HS-27A (cell line): ENCODE results near the gene AMHR2.
A peak's percentile ranks its signal among the peaks of the same experiment; 100 is the strongest.
"Not testable (repeated sequence)": the region's sequence is repeated elsewhere in the genome, so short reads cannot be mapped to it uniquely, and the experiment has no call there.

ENCODE experiments used
- DNase-seq: peaks from one replicate; pipeline ENCODE4 v3.0.0-alpha.2; 2012; ENCODE audit warnings: low read depth, missing footprints

Gene AMHR2

DNA sequence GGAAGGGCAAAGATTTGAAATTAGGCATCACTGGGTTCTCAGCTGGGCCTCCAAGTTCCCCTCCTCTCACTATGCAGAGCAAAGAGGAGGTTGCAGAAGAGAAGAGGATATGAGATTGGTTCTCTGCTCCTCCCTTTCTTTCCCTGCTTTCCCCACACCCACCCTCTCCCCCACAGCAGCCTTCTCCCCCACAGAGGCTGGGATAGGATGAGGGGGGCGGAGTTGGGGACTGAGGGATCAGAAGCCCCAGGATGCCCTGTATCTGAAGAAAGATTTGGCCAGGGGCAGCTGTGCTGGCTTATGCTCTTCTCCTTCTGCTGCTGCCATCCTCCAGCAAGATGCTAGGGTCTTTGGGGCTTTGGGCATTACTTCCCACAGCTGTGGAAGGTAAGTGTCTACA, at the start of gene AMHR2:
Gene AMHR2, plus strand, starts transcription at position 259 of the 400 bp plus-strand sequence. Its CDS starts 80 bp downstream, at position 339.
- no peak for DNase-seq

DNA sequence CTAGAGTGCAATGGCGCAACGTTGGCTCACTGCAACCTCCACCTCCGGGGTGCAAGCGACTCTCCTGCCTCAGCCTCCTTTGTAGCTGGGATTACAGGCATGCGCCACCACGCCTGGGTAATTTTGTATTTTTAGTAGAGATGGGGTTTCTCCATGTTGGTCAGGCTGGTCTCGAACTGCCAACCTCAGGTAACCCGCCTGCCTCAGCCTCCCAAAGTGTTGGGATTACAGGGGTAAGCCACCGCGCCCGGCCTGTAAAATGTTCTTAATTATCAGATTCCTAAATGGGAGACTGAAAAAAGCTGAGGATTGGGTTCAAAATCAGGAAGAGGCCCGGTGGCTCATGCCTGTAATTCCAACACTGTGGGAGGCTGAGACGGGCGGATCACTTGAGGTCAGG, 49.4 kb upstream of the AMHR2 start:
- DNase-seq, result not testable (repeated sequence)

DNA sequence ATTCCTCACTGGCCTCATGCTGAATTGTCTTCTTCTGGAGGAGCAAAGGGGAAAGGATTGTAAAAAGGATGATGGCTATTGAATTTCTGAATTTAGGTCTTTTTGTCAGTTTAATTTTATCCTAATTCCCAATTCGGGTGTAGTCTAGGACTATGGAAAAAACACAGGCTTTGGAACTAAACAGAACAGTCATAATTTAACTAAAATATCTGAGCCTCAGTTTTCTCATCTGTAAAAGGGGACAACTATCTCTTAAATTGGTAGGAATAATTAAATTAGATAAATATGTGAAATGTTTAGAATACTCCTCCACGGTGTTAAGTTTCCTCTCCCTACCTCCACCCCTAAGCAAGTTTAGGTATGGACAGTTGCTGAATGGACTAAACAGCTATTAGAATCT, 46.9 kb upstream of the AMHR2 start:
- no peak for DNase-seq

DNA sequence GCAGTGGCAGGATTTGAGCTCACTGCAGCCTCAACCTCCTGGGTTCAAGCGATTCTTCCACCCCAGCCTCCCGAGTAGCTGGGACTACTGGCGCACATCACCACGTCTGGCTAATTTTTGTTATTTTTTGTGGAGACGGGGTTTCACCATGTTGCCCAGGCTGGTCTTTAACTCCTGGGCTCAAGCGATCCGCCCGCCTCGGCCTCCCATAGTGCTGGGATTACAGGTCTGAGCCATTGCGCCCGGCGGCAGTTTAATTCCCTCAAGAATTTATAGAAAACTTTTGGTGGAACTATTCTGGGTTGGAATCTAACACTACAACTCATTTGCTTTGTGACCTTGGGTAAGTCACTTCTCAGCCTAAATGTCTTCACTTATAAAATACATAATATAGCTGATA, 45.4 kb upstream of the AMHR2 start:
- DNase-seq, result no peak

GRCh38 chr12:53378724-53379388, 44.8 kb upstream of the AMHR2 start:
- no peak for DNase-seq

- DNase-seq, result peak; percentile 100
These were observed 44.1 kb upstream of the AMHR2 start for GRCh38 chr12:53379389-53380103.

- DNase-seq, result peak; percentile 53
These were observed 43.4 kb upstream of the AMHR2 start, which contains the start of gene SP1 for GRCh38 chr12:53380104-53380793. TSS of gene SP1 (plus strand) at chr12:53380176. CDS start at chr12:53380292, 116 bp downstream.

DNA sequence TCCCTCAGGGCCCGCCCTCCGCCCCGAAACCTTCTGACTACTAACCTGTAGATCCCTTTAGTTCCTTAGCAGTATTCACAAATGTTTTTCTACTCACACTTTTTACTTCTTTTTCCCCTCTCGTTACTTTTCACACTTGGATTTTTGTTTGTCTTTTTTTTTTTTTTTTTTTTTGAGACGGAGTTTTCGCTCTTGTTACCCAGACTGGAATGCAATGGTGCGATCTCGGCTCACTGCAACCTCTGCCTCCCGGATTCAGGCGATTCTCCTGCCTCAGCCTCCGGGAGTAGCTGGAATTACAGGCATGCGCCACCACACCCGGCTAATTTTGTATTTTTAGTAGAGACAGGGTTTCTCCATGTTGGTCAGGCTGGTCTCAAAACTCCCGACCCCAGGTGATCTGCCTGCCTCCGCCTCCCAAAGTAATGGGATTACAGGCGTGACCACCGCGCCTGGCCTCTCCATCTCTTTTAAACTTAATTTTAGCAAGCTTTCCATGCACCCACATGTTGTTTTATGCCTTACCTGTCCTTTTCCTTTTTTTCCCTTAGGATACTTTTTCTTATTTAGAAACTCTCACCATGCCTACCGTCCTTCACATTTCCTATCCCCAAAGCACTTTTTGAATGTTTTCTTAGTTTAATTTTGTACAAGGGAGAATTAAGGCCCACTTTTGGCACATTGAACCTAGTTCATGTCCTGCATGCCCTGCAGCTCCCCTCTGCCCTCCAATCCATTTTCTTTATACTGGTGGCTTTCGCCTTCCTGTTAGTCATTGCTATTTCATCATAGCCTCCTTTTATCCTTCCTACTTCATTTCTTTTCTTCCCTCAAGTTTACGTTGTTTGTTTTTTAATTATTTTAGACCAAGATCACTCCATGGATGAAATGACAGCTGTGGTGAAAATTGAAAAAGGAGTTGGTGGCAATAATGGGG, 42.6 kb upstream of the AMHR2 start:
- no peak for DNase-seq

DNA sequence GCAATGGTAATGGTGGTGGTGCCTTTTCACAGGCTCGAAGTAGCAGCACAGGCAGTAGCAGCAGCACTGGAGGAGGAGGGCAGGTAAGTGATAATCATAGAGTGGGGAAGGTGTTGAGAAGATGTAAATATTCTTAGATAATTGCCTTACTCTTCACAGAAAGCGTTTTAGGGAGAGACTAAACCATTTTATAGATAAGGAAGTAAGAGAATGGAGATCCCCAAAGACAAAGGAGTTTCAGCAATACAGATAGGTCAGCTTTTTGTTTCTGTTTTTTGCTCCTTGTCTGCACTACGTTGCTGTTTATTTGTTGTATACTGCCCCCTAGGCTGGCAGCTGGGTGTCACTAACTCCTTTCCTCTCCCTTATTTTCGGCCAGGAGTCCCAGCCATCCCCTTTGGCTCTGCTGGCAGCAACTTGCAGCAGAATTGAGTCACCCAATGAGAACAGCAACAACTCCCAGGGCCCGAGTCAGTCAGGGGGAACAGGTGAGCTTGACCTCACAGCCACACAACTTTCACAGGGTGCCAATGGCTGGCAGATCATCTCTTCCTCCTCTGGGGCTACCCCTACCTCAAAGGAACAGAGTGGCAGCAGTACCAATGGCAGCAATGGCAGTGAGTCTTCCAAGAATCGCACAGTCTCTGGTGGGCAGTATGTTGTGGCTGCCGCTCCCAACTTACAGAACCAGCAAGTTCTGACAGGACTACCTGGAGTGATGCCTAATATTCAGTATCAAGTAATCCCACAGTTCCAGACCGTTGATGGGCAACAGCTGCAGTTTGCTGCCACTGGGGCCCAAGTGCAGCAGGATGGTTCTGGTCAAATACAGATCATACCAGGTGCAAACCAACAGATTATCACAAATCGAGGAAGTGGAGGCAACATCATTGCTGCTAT, 41.7 kb upstream of the AMHR2 start:
- DNase-seq, result no peak

DNA sequence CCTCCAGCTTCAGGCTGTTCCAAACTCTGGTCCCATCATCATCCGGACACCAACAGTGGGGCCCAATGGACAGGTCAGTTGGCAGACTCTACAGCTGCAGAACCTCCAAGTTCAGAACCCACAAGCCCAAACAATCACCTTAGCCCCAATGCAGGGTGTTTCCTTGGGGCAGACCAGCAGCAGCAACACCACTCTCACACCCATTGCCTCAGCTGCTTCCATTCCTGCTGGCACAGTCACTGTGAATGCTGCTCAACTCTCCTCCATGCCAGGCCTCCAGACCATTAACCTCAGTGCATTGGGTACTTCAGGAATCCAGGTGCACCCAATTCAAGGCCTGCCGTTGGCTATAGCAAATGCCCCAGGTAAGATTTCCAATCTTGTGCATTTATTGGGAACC, 40.4 kb upstream of the AMHR2 start:
- no peak for DNase-seq

- not testable (repeated sequence) for DNase-seq
These were observed 37.3 kb upstream of the AMHR2 start for GRCh38 chr12:53386381-53386780.

GRCh38 chr12:53388932-53389331, 34.7 kb upstream of the AMHR2 start:
- no peak for DNase-seq

- no peak for DNase-seq
These were observed 34.0 kb upstream of the AMHR2 start for GRCh38 chr12:53389702-53390101.

- no peak for DNase-seq
These were observed 31.9 kb upstream of the AMHR2 start for GRCh38 chr12:53391724-53392123.

DNA sequence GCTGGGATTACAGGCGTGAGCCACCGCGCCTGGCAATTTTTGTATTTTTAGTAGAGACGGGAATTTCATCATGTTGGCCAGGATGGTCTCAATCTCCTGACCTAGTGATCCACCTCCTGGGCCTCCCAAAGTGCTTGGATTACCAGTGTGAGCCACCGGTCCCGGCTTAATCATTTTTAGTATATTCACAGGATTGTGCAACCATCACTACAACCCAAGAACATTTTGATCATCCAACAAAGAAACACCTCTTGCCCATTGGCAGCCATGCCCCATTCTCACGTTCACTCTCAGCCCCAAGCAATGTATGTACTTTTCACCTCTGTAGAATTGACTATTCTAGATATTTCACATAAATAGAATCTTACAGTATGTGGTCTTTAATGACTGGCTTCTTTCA, 23.8 kb upstream of the AMHR2 start:
- DNase-seq, result no peak

GRCh38 chr12:53402351-53402750, 21.3 kb upstream of the AMHR2 start:
- not testable (repeated sequence) for DNase-seq

DNA sequence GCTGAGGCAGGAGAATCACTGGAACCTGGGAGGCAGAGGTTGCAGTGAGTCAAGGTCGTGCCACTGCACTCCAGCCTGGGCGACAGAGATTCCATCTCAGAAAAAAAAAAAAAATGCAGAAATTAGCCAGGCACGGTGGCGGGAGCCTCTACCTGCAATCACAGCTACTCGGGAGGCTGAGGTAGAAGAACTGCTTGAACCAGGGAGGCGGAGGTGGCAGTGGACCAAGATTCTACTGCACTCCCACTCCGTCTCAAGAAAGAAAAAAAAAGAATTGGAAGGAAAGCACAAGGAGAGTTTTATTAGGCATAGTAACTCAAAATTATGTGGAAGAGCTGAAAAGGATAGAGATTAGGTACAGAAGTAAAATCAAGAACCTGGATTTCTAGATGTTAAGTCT, 20.8 kb upstream of the AMHR2 start:
- no peak for DNase-seq

DNA sequence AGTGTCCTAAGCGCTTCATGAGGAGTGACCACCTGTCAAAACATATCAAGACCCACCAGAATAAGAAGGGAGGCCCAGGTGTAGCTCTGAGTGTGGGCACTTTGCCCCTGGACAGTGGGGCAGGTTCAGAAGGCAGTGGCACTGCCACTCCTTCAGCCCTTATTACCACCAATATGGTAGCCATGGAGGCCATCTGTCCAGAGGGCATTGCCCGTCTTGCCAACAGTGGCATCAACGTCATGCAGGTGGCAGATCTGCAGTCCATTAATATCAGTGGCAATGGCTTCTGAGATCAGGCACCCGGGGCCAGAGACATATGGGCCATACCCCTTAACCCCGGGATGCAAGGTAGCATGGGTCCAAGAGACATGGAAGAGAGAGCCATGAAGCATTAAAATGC, 12.7 kb upstream of the AMHR2 start:
- no peak for DNase-seq

DNA sequence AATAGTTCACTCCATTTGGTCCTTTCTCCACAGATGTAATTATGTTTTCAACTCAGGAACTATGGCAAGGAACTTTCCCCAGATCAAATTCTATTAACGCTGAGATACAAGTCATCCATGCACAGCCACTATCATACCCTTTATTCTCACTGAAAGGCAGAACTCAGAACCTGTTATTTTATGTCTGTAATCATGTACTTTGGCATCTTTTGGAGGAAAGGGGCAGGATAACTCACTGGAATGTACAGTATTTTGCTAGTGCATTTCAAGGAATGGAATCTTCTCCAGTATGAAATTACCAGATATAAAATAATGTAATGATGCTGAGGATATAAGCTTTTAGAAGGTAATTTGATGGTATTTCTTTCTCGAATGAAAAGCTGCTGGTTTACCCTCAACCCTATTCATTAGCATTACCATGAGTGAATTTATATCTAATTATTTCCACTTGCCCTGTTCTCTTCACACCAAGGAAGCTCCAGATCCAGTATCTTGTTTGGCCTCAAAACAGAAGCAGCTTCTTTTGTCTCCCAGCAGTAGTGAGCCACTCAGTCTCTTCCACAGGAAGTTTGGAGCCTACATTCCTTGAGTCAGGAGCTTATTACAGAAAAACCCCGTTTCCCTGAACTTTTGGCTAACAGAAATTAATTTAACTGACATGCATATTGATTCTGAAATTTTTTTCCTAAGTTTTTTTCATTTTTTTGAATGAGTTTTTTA, 10.0 kb upstream of the AMHR2 start:
- no peak for DNase-seq

GRCh38 chr12:53414756-53415417, 8.8 kb upstream of the AMHR2 start:
- DNase-seq, result no peak
